GM18526 (cell line): ENCODE data around the gene PTGS1.

Experiments used
- POLR2A ChIP-seq: IDR thresholded peaks from 3 replicates; pipeline ENCODE4 v1.6.1; 2011; ENCODE audit not compliant: insufficient read length; ENCODE audit errors: extremely low read depth

PTGS1 gene

DNA sequence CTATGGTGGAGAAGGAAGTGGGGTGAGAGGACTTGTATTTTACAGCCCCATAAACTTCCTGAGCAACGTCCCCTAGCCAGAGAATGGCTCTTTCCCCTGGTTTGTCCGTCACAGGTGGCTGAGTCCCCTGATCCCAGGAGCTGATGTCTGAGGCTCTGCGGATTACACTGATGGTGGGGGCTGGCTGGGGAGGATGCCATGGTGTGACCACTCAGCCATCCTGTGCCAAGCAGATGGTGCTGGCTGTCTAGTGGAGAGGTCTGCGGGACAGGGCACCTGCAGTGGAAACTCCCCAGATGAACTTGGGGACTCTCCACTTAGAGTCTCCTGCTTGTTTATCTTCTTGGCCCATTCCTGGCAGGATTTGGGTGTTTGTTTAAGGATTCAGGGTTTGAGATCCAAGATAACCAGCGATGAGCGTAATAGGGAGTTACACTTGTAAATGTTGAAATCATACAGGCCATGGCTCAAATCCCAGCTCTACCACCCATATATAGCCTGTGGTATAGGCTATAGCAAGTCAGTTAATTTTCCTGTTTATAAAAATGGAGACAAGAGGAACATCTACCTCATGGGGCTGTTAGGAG, 4.7 kb upstream of the PTGS1 start:
- no peak for TF ChIP-seq POLR2A

- no peak for TF ChIP-seq POLR2A
Measured at GRCh38 chr9:122367065-122367464, 3.8 kb upstream of the PTGS1 start.

GRCh38 chr9:122367774-122368460, 2.9 kb upstream of the PTGS1 start:
- no peak for TF ChIP-seq POLR2A

DNA sequence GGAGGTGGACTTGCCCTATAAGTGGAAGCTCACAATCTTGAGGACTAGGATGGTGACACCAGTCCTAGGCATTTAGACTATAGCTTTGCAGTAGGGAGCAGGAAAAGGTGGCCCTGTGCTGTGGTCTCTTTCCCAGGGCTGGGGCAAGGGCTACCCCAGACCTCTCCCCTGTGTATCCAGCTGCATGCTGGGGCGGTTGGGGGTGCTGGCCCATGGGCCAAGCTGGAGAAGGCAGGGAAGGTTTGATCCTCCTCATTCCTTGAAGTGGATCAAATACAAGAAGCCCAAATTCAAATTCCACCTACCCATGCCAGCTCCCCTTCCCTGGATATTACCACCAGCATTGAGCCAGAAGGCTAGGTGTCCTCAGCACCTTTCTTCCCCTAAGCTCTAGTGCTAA, 2.2 kb upstream of the PTGS1 start:
- TF ChIP-seq POLR2A = no peak

DNA sequence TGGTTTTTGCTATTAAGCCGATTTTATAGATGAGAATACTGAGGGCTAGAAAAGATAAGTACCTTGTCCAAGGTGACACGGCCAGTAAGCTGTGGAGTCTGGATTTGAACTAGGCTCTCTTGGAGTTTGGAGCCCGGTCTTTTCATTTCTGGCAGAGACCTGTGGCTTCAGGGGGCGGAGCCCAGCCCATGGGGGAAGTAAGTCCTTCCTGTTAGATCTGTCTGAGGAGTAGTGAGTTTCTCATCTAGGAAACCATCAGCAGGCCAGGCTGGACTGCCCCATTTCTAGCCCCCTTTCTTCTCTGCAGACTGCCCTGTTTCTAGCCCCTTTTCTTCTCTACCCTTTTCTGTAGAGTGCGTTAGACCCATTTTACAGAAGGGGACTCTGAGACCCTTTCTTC, 521 bp upstream of the PTGS1 start:
- no peak for TF ChIP-seq POLR2A

DNA sequence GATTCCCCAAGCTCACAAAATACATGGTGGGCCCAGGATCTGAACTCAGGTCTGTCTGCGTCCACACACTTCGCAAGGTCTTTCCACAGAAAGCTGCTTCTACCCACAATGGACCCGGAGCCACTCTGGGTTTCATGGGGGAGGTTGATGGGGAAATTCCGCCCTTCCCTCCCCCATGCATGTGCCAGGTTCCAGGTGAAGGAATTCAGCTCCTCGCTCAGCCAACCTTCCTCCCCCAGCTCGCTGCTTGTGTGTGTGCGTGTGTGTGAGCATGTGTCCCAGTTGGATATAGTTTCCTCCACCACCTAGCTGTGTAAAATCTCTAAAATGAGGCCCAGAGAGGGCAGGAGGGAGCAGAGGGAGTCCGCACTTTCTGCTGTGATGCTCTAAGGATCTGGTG, 1.0 kb downstream of the PTGS1 start:
- TF ChIP-seq POLR2A = no peak

DNA sequence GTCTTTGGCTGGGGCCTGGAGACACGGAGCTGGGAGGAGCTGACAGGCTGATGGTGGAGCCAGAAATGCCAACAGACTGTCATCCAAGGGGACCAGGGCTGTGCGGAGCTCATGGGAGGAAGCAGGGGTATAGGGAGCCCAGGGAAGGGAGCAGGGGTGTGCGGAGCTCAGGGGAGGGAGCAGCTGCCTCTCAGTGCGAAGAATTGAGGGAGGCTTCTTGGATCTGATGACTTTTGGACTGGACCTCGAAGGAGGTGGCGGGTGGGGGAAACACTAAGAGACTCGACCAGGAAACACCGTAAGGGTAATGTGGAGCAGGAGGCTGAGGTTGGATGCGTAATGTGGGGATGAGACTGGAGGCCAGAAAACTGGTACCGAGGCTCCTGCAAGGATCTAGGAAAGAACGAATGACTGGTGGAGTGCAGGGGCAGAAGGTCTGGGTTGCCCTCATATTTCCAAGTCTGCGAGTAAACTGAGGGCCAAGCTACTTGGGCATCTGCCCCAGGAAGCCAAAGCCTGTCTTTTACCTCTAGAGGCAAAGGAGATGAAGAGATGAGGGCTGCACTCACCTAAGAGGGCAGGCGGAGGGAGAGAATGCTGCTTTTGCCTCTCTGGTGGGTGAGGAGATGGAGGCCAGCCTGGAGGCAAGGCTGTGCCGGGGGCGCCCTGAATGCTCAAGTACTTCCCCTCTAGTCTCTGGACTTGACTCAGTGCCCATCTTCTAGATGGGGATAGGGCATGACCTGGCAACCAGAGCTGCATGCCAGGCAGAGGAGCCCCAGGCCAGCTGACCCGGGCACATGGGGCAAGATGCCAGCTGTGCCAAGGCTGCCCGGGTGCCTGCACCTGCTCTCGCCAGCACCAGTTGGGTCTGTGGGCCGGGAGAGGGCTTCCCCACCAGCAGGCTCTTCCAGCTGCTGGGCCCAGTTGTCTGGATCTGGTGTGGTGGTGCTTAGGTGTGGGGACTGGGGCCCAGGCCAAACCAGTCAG, 2.3 kb downstream of the PTGS1 start:
- no peak for TF ChIP-seq POLR2A

DNA sequence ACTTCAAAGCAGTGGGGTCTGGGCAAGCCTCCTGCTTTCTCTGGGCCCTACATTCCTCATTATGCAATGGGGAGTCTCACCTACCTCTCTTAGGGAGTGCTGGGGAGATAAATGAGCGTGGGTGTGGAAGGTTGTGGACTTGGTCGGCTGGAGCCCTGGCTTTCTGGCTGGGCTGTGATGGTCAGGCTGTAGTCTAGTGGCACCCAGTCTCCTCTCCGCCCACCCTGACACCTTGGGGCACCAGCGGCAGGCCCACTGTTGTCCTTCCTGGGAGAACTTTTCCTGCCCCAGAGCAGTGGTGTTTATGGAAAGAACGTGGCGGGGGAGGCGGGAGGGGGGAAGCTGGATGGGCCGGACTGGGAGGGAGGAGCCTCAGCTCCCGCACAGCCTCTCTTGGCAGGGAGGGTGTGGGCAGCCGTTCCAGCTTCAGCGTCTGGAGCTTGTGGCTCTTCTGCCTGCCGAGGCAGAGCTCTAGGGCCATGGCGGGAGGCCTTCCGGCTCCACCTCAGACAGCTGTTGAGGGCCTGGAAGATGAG, 4.1 kb downstream of the PTGS1 start:
- no peak for TF ChIP-seq POLR2A

DNA sequence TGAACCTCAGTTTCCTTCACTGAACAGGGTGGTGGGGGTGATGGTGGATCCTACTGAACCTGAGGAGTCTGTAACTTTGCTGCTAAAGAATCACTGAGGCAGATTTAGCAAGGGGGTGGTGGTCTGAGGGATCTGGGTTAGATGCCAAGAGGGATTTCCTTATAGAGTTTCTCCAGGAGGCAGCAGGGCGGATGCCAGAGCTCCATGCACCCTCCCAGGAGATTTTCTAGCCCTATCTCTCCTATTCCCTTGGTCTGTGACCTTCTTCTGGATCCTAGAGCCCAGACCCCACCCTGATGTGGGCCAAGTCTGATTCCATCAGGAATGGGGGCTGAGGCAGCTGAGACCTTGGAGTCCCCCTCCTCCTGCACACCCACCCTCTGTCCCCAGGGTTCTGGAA, 6.0 kb downstream of the PTGS1 start:
- TF ChIP-seq POLR2A = no peak

DNA sequence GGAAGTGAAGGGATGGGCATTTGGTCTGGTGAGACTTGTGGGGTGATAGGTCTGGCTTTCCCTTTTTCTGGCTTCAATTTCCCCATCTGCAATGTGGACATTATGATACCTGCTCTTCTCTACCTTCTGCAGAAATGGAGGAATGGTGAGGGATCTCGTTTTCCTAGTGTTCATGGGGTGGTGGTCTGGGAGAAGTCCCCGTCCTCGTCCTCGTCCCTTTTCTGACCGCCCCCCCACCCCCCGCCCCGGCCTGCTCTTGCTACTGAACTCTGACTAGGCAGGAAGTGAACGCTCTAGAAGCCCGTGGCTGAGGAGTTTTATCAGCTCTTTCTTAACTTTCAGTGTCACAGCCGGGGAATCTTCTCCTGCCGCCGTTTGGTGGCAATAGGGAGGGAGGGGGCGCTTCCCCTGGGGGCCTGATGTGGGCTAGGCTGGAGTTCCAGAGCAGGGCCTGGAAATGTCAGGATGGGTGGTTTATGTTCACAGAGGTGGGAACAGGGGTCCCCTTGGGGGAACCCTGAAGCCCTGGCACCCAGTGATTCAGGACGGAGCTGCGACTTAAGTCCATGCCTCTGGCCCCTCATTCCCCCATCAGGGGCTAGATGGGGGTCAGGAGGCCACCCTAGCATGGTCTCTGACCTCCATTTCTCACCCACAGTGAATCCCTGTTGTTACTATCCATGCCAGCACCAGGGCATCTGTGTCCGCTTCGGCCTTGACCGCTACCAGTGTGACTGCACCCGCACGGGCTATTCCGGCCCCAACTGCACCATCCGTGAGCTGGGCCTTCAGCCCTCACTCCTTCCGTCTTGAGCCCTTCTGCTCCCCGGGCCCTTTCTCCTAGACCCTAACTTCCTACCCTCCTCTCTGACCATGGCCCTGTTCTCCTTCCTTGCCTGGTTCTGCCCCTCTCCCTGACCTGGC, 6.7 kb downstream of the PTGS1 start:
- no peak for TF ChIP-seq POLR2A

DNA sequence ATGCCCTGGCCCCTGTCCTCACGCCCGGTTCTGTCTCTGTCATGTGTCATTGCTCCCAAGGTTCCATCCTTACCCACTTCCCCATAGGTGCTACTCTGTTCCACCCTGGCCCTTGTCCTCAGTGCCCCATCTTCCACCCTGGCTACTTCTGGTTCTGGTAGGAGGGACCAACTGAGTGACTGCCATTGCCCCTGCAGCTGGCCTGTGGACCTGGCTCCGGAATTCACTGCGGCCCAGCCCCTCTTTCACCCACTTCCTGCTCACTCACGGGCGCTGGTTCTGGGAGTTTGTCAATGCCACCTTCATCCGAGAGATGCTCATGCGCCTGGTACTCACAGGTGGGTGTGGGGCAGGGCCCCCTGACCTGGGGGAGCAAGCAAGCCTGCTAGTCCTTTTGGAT, 7.4 kb downstream of the PTGS1 start:
- no peak for TF ChIP-seq POLR2A

GRCh38 chr9:122379340-122379739, 8.5 kb downstream of the PTGS1 start:
- TF ChIP-seq POLR2A = no peak

- TF ChIP-seq POLR2A = no peak
Measured at GRCh38 chr9:122380293-122380692, 9.5 kb downstream of the PTGS1 start.

DNA sequence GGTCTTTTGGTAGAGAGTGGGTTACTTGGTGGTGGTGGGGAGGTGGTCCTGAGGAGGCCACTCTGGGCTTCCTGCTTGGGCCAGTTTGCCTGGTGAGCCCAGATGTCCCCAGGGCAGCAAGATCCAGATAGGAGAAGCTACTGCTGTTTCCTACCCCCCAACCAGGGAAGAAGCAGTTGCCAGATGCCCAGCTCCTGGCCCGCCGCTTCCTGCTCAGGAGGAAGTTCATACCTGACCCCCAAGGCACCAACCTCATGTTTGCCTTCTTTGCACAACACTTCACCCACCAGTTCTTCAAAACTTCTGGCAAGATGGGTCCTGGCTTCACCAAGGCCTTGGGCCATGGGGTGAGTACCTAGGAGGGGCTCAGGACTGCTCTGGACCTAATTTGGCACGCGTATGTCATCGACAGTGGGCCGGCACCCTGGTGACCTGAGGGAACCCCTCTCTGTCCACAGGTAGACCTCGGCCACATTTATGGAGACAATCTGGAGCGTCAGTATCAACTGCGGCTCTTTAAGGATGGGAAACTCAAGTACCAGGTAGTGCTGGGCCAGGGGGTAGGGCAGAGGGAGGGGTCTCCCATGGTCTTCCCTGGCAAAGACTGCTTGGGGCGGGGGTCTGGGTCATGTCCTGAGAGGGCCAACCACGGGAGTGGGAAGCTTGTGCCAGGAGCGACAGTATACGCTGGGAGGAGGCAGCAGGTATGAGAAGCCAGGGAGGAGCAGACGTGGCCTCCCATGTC, 10.6 kb downstream of the PTGS1 start:
- no peak for TF ChIP-seq POLR2A
